ENCODE data around the gene INPP5D.
"Not testable (repeated sequence)": the region's sequence is repeated elsewhere in the genome, so short reads cannot be mapped to it uniquely, and the experiment has no call there.

INPP5D gene

DNA sequence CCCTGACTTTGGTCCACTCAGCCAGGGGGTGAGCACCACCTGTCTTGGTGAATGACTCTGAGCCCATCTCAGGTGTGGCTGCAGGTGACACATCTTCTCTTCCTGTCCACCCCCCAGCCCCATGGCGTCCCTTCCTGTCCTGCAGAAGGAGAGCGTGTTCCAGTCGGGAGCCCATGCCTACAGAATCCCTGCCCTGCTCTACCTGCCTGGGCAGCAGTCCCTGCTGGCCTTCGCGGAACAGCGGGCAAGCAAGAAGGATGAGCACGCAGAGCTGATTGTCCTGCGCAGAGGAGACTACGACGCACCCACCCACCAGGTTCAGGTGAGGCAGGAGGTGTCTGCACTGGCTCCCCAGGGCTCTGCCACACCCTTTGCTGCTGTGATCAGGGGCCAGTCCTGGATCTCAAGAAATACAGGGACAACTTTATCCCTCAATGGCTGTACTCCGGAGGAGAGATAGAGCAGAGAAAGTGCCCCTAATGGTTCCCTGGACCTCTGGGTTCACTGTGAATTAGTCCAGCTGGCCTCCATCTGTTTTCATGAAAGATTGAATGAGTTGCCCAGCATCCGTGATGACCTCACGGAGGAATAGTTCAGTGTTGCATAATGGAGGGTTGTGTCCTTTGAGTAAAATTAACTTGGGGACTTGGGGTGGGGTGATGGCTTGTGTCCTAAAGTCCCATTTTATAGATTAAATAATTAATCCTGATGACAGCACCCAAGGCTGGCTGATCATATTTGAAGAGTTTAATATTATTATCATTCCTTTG, 27.4 kb upstream of the INPP5D start, which contains the start of gene NEU2:
Gene NEU2 (plus strand): TSS at position 122 of the 770 bp plus-strand sequence. CDS start 0 bp downstream, at position 122.
- DNase-seq, result no peak

DNA sequence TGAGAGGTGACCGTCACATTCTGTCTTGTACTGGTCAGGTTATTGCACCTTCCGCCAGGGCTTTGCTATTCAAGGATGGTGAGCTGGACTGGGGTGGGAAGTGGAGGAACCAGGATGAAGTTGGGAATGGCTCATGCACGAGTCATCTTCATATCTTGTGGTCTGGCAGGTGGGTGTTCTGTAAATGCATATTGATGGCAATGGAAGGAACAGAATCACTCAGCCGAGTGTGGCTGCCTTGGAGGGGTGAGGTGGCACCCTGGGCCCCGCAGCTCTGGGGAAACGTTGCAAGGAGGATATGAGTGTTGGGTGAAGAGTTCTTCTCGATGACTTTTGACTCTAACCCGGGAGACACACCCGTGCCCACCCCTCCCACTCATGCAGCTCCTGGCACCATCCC, 26.5 kb upstream of the INPP5D start:
- DNase-seq, result no peak

DNA sequence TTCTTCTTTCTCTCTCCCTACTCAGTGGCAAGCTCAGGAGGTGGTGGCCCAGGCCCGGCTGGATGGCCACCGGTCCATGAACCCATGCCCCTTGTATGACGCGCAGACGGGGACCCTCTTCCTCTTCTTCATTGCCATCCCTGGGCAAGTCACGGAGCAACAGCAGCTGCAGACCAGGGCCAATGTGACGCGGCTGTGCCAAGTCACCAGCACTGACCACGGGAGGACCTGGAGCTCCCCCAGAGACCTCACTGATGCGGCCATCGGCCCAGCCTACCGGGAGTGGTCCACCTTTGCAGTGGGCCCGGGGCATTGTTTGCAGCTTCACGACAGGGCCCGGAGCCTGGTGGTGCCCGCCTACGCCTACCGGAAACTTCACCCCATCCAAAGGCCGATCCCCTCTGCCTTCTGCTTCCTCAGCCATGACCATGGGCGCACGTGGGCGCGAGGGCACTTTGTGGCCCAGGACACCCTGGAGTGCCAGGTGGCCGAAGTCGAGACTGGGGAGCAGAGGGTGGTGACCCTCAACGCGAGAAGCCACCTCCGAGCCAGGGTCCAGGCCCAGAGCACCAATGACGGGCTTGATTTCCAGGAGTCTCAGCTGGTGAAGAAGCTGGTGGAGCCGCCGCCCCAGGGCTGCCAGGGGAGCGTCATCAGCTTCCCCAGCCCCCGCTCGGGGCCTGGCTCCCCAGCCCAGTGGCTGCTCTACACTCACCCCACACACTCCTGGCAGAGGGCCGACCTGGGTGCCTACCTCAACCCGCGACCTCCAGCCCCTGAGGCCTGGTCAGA, 25.9 kb upstream of the INPP5D start:
- DNase-seq, result no peak

GRCh38 chr2:233035426-233036161, 24.5 kb upstream of the INPP5D start:
- no peak for DNase-seq

DNA sequence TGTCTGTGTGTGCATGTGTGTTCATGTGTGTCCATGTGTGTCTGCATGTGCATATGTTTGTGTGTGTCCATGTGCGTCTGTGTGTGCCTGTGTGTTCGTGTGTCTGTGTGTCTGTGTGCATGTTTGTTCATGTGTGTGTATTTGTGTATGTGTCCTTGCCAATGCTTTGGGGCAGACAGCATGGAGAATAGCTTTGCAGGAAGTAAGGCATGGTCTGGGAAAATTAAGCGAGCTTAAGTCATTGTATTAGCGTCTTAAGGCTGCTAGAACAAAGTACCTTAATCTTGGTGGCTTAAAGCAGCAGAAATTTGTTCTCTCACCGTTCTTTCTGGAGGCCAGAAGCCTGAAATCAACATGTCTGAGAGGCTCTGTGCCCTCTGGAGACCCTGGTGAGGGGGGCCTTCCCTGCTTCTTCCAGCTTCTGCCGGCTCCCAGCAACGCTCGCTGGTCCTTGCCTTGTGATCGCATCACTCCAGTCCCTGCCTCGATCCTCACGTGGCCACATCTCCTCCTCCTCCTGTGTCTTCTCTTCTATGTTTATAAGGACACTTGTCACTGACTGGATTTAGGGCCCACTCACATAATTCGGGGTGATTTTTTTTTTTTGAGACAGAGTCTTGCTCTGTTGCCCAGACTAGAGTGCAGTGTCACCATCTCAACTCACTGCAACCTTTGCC, 23.8 kb upstream of the INPP5D start:
- no peak for DNase-seq

GRCh38 chr2:233037078-233037477, 23.1 kb upstream of the INPP5D start:
- no peak for DNase-seq

- DNase-seq, result no peak
These were observed 20.8 kb upstream of the INPP5D start for GRCh38 chr2:233039212-233039845.

DNA sequence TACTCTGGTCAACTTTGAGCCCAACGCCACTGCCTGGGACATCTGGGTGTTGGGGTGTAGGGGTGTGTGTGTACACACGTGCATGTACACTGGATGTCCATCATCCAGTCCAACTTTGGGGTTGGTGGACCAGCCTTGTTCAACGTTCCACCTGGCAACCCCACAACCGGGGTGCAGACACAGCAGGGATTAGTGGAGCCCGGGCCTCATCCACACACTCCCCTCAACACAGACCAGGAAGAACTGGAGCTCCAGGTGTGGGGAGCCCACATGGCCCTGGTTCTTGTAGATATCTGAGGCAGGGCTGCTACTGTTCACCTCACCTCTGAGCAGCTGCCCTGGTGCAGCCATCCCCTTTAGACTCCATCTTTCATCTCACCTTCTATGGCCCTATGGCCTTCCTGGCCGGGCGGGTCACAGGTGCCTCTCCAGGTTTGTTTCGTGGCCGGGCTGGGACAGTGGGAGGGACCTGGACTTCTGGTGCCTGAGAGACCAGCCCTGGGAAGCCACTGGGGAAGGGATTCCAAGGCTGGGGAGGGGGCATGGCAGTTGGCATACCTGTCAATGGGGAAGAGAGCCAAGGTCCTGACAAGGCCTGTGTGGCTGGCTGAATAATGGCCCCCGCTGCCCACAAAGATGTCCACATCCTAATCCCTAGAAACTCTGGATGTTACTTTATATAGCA, 20.2 kb upstream of the INPP5D start:
- DNase-seq, result no peak

- DNase-seq, result no peak
These were observed 19.6 kb upstream of the INPP5D start for GRCh38 chr2:233040571-233040970.

DNA sequence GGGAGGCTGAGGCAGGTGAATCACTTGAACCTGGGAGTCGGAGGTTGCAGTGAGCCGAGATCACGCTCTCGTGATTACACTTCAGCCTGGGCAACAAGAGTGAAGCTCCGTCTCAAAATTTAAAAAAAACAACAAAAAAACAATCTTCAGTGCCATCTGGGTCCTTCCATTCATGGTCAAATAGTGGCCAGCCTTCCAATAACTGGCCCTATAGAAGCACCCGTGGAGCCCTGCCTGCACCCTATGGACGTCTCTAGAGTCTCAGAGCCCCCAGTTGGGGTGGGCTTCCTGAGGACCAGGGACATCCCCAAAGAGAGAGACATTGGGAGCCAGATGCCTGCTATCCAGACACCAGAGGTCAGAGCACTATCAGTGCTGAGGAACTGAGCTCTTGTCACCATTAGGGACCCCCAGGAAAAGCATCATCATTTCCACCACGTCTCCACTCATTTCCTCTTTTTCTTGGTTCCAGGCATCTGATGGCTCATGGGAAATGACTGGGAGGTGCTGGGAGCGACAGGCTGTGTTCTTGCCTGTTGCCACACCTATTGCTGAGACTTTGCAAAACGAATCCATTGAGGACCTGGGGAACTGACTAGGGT, 18.3 kb upstream of the INPP5D start:
- DNase-seq, result no peak

GRCh38 chr2:233042549-233042948, 17.6 kb upstream of the INPP5D start:
- no peak for DNase-seq

GRCh38 chr2:233044974-233045605, 15.1 kb upstream of the INPP5D start:
- no peak for DNase-seq

- no peak for DNase-seq
These were observed 12.9 kb upstream of the INPP5D start for GRCh38 chr2:233047206-233047605.

- DNase-seq, result no peak
These were observed 12.5 kb upstream of the INPP5D start for GRCh38 chr2:233047667-233048066.

DNA sequence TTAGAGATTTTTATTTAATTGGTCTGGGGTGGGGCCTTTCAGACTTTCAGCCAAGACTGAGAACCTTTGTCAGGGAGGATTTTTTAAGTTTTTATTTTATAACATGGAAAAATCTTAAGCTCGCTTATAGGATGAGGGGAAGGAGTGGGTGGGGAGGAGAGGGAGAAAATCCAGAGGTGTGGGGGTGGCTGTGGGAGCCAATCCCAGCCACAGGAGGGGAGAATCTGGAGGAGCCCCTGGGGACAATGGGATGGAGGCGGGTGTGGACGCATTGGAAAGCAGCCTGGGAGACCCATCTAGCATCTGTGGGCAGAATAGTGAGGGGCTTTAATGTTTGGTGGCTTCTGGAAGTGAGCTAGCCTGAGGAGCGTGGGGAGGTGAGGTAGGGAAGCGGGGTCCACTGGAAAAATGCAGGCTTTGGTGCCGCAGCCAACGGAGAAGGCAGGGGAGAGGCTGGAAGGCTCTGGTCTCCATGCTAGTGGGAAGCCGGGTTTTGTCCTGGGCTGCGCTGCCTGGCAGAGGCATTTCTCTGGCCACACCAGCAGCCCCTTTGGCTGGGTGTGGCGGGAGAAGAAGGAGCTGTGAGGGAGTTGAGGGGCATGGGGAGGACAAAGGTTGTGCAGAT, 11.5 kb upstream of the INPP5D start:
- no peak for DNase-seq

DNA sequence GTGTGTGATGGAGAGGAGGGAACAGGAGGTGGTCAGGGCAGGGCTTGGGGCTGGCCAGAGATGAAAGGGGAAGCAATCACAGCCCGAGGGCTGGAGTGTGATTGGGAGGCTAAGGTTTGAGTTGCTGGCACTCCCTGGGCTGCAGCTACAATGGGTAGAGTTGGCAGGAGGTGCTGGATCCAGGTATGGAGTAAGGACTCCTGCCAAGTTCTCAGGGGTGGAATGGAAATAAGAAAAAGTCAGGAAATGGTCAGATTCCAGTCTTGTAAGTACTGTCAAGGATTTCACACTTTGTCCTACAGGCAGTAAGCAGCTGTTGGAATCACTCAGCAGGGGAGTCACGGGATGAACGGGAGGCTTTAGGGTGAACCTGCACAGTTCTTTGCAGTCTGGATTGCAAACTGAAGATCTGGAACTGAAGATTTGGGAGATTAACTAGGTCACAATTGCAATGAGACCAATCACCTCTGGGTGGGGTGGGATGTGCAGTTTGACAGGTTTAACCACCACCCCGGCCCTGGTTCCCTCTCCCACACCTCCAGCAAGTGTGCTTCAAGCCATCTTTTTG, 10.9 kb upstream of the INPP5D start:
- DNase-seq, result no peak

DNA sequence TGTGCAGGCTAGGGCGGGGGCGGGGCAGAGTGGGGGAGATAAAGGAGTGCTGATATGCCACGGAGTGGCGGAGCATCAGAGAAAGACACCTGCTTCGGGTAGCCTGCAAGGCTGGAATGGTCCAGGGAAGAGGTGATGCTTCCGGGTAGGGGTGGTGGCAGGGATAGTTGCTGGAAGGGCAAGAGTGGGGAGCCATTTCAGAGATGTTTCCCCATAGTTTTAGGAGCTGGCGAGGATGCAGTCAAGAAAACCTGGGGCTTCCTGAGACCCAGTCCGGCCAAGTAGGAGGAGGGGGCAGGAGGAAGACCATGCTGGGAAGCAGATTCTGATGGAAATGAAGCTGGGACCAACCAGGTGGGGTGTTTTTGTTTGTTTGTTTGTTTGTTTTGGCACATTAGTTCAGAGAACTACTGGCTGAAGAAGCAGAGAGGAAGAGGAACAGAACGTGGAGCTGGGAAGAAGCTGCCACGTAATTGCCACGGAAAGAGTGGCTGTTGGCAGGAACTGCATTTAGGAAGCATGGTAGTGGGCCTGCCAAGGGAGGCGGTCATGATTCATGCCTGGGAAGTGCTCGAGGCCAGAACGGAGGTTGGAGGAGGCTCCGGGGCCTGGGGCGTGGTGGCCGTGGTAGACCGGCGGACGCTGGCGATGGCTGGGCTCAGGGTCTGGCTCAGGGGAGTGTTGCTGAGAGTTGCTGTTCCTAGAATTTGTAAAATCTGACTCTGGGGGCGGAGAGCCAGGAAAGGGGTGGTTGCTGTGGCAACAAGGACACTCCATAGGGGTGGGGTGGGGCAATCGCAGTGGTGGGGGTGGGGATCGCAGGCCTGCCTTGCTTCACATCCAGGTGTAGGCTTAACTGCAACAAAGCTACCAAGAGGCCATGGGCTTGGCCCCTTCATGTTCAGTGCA, 8.6 kb upstream of the INPP5D start:
- DNase-seq, result no peak

DNA sequence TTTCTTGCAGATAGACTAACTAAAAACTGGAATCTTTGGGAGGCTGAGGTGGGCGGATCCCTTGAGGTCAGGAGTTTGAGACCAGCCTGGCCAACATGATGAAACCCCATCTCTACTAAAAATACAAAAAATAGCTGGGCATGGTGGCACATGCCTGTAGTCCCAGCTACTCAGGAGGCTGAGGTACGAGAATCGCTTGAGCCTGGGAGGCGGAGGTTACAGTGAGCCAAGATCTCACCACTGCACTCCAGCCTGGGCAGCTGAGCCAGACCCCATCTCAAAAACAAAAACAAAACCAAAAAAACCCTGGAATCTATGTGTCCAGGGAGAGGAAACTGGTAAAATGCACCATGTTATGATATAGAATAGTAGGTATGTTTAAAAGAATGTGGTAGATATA, 7.6 kb upstream of the INPP5D start:
- not testable (repeated sequence) for DNase-seq

All from C1 segment of cervical spinal cord (tissue), 14 donors.